HG03060 (cell line): Measurements from ENCODE around the gene OXT.
"Not testable (repeated sequence)": the region's sequence is repeated elsewhere in the genome, so short reads cannot be mapped to it uniquely, and the experiment has no call there.

Experiments used
- ATAC-seq: cut with Tn5 transposase; IDR thresholded peaks from one replicate; pipeline ENCODE4 v1.9.1; 2021; ENCODE audit warnings: low read depth, moderate number of reproducible peaks; ENCODE audit not compliant: unreplicated experiment

The OXT gene

DNA sequence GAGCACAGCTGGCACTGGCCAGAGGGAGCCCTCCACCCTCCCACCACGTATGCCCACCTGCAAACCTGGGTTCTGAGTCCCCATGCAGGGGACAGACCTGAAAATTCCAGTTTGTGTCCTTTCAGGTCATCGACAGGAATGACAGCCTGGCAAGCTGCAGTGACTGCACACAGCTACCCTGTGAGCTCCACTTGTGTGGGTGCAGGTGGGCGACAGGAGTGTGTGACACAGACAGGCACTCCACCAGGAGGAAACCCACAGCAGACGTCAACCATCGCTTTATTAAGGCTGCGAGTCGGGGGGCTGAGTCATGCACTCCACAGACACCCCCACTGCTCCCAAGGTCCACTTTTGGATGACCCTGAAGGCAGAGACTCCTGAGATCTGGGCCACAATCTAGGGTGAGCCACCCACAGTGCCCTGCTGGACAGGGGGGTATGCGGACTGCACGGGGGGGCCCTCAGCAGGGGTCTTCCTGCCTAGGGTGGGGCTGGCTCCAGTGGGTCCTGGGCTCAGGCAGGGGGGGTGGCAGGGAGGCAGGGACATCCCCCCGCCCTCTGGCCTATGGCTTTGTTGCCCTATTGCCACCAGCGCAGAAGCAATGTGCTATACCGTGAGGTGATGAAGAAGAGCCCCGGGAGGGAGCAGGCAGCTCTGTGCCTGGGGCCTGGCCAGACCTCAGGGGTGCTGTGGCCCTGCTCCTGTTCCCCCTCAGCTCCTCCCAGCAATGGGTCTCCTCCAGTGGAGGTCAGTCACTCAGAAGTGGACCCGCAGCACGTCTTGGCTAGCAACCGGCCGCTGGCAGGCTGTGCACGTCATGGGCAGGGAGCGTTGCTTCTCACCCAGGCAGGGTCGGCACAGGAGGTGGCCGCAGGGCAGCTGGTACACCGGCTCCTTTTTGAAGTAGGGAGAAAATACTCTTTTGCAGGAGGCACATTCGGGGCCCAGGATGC, 38.2 kb downstream of the OXT start:
- no peak for ATAC-seq

DNA sequence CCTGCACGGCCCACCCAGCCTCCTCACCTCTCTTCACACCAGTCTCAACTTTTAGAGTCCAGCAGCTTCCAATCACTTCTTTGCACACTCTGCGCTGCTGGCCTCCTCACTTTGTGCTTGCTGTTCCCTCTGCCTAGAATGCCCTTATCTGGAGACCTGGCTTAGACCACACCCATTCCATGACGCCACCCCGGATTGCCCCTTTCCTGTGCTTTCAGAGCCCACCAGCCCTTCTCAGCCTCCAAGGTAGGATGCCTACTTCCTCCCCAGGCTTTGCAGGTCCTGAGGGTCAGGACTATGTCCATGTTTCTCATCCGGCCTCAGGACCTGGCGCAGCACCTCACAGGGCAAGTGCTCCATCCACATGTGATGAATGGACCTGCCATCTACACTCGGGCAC, 40.1 kb downstream of the OXT start:
- ATAC-seq: no peak

DNA sequence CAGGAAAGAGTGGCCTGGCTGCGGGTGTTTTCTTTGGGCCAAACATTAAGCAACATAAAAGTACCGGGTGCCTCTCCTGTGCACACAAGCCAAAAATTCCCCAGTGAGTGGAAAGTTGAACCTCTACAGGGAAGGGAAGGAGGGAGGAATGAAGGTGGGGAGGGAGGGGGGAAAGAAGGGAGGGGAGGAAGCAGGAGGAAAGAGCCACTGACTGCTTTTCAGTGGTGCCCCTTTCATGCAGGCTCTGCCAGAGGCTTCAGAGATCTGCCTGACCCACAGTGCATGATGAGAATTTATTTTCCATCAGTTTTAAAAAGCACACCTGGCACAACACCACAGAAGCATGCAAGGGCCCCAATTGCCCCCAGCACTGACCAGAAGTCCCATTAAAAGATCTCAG, 40.6 kb downstream of the OXT start:
- no peak for ATAC-seq

DNA sequence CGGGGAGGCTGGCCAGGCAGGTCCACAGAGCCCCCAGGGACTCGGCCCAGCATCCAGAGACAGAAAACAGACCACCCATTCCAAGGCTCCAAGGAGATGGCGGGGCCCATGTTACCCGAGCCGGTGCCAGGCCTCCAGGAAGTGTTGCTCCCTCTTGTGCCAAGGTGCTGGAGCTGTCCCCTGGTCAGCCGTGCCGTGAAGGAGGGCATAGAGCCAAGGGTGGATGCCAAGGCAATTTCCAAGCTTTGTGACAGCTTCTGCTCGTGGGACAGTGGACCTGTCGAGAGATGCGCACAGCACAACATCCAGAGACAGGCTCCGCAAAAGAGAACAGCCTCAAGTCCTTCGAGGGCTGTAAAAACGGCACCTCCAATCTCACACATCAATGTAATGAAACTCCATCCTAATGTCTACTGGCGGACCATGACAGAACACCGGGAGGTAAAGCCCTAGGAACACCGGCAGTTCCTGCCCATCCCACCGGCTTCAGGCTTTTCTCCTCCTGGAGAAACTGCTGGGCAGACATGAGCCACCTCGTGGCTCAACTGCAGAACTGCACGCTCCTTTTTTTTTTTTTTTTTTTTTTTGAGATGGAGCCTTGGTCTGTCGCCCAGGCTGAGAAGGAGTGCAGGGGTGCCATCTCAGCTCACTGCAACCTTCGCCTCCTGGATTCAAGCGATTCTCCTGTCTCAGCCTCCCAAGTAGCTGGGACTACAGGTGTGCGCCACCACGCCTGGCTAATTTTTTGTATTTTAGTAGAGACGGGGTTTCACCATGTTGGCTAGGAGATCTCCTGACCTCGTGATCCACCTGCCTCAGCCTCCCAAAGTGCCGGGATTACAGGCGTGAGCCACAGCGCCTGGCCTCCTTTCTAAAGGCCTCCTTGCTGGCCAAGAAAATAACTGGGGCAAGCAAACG, 44.0 kb downstream of the OXT start:
- no peak for ATAC-seq

DNA sequence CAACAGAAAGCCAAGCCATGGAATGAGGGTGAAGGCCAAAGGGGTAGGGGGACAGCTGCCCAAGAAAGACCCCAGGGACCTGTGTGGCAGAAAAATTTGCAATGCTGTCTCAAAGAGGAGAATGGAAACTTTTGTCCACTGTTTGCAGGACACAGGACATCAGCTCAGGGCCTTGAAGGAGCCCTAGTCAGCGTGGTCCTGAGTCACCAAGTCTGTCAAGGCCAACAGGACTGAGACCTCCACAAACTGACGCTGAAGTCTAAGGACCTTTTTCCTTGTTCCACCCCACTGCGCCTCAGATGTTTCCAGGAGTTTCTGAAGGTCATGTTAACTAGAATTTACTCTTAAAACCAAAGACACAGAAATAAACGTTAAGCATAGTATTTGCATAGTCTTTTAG, 44.9 kb downstream of the OXT start:
- ATAC-seq: no peak

DNA sequence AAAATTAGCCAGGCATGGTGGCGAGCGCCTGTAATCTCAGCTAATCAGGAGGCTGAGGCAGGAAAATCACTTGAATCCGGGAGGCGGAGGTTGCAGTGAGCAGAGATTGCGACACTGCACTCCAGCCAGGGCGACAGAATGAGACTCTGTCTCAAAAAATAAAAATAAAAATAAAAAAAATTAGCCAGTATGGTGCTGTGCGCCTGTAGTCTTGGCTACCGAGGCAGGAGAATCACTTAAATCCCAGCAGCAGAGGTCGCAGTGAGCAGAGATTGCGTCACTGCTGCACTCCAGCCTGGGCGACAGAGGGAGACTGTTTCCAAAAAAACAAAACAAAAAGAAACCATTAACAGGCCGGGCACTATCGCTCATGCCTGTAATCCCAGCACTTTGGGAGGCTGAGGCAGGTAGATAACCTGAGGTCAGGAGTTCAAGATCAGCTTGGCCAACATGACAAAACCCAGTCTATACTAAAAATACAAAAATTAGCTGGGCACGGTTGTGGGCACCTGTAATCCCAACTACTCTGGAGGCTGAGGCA, 46.5 kb downstream of the OXT start:
- not testable (repeated sequence) for ATAC-seq

DNA sequence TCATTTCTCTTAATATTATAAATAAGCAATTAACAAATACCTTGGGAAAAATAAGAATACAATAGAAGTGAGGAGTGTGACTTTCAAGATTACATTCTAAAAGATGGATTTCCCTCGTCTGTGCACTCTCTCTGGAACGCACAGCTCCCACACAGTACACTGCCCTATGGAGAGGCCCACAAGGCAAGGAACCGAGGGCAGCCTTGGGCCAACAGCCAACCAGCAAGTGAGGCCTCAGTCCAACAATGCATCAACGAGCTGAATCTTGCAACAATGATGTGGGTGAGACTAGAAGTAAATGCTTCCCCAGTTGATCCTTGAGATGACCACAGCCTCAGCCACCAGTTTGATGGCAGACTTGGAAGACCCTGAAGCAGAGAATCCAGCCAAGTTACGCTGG, 47.6 kb downstream of the OXT start:
- ATAC-seq: no peak

DNA sequence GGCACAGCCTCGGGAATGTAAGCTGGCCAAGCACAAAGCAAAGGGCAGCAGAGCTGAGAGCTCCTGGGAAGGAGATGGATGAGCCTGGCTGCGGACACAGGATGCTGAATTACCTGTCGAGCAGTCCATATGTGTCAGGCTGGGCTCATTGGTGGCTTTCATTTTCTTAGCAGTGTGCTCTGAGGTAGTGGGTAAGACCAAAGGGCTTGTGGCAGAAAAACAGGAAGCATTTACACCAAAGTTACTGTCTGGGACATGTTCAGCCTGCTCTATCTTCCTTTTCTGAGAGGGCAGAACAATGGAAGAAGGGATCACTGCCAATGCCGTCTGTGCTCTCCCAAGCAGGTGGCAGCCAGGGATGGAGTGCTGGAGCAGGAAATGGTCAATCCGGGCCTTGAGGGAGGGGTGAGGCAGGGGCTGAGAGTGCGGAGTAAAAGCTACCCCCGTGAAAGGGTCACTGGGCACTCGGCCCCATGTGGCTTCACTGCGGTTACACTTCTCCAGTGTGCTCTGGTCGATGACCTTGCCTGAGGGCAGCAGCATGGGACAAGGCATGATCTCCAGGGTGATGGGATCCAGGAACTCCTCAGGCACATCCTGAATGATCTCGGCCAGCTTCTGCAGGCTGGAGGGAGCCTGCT, 50.0 kb downstream of the OXT start:
- no peak for ATAC-seq
